Heart left ventricle (tissue), 13 donors: ENCODE measurements around the gene RARRES1.

Experiments used
- CTCF ChIP-seq, 12 donors: fragments of 200-600 bp; sonication (generic) in 4 of 12; IDR thresholded peaks; one replicate each; pipeline versions ENCODE4 v1.5.0 to v1.8.0; 2018 to 2022; ENCODE audit warnings: antibody characterized with exemption in 12 of 12, mild to moderate bottlenecking in 5 of 12
- POLR2A ChIP-seq, 2 donors: fragments of 450-650 bp; IDR thresholded peaks; one replicate each; pipeline ENCODE4 v1.6.1; 2017; ENCODE audit warnings: antibody characterized with exemption in 2 of 2, mild to moderate bottlenecking in 2 of 2, moderate library complexity in 2 of 2
- donor health status: ischemic (EF 13 %, LVEDD 7.1; RV severe dilation, severe dysfunction).
- donor health status: DM: no; HTN: yes; CAD: no.
- donor health status: DM: no; HTN: no; CAD: no.
- donor health status: ischemic (EF 25% LVEDD 6.9; RV normal size, moderate dysfunction).
- donor health status: ischemic (EF 25% LVEDD 5.7; RV mildly dilated, moderate dysfunction).
- donor health status: ischemic (EF 35%, LVEDD 5.7; RV mildly dilated, moderate dysfunction).
- donor health status: nonischemic (EF 11% LVEDD 7.7; RV severe dilation, severe dysfunction).
- donor health status: DM: yes; HTN: yes; CAD: no.
- donor health status: PGD.
- donor health status: ischemic (EF 29% LVEDD 5.4; RV normal size, mild dysfunction).
- donor health status: nonischemic (EF 23%, LVEDD 6.1; RV moderate dilation, normal function).

- TF ChIP-seq CTCF (IDR thresholded peaks at IDR 0.05): no peak
- no peak for TF ChIP-seq POLR2A (IDR thresholded peaks at IDR 0.05)
Observed at GRCh38 chr3:158733656-158734055, 1.4 kb upstream of the RARRES1 start.
